ENCODE measurements around the gene GNPNAT1. TPM values are rescaled to one million over a fixed set of nuclear protein-coding genes. Genes with fewer than 3 reads are reported as not detected.
"Not testable (repeated sequence)": the region's sequence is repeated elsewhere in the genome, so short reads cannot be mapped to it uniquely, and the experiment has no call there.

The GNPNAT1 gene
- total and polyA plus RNA-seq, 9 donors = 9.9 to 29.8 (median 16.5) TPM

DNA sequence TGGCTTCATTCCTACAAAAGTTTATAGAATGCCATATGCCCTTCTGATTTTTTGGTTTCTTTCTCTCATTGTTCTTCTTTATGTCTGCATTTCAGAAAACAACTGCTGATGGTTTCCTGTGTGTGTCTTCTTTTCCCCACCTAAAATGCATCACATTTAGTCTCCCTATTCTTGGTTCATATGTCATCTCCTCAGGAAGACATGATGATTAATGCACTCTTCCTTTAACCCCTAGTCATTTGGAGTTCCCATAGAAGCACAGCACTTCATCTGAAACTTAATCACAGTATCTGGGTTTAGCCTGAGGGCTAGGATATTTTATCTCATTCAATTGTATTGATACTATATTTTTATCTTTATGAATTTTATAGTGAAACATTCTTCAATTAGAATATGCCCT is 21.5 kb downstream of the GNPNAT1 start:
- intact Hi-C loops (cut with DNase I) = no loop called here
- TF ChIP-seq CTCF (IDR thresholded peaks at IDR 0.05) (no peak), EP300 (IDR thresholded peaks at IDR 0.05) (no peak), POLR2A (IDR thresholded peaks at IDR 0.05) (no peak)

GRCh38 chr14:52767058-52767833 is 24.2 kb downstream of the GNPNAT1 start:
- 48 to 73% (median 58%) methylated on average over 3 of the region's 3 CpGs for WGBS, 3 donors
- Histone ChIP-seq H3K27me3 (no peaks in the 10 kb centered on the region), H3K36me3 (no peaks in the 10 kb centered on the region), H3K9me3 (no peaks in the 10 kb centered on the region), H3K4me1 (ENCODE audit: insufficient read depth) (peaks cover 3% of the 10 kb centered on the region), H3K27ac (no peak overlapping the region), H3K4me3 (no peak overlapping the region)
- intact Hi-C loops (cut with DNase I) = no loop called here
- no peak for TF ChIP-seq CTCF (IDR thresholded peaks at IDR 0.05)
- no peak for TF ChIP-seq POLR2A (IDR thresholded peaks at IDR 0.05)
- TF ChIP-seq EP300 (IDR thresholded peaks at IDR 0.05) = no peak
- no peak for DNase-seq

More for the DNA sequence above, 21.5 kb downstream of the GNPNAT1 start:
- Histone ChIP-seq H3K36me3 (no peaks in the 10 kb centered on the region), H3K27me3 (no peaks in the 10 kb centered on the region), H3K27ac (no peak overlapping the region), H3K4me3 (no peak overlapping the region), H3K4me1 (ENCODE audit: insufficient read depth) (peaks cover 3% of the 10 kb centered on the region), H3K9me3 (no peaks in the 10 kb centered on the region)
- DNase-seq = no peak

DNA sequence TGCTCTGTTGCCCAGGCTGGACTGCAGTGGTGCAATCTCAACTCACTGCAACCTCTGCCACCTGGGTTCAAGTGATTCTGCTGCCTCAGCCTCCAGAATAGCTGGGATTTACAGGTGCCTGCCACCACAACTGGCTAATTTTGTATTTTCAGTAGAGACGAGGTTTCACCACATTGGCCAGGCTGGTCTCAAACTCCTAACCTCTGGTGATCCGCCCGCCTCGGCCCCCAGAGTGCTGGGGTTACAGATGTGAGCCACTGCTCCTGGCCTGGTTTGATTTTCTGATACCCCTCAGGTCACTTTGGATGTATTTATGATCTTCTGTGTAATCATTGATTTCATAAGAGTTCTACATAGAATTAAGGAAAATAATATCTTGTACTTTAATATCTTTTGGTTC is 28.5 kb downstream of the GNPNAT1 start:
- H3K4me3 ChIP-seq; H3K27me3 ChIP-seq; intact Hi-C loops (cut with DNase I); H3K27ac ChIP-seq; DNase-seq; H3K4me1 ChIP-seq (ENCODE audit: insufficient read depth); H3K9me3 ChIP-seq; H3K36me3 ChIP-seq: not testable (repeated sequence)
- WGBS, 3 donors = 92 to 97% (median 93%) methylated on average over 4 of the region's 4 CpGs

GRCh38 chr14:52759145-52759544 is 32.3 kb downstream of the GNPNAT1 start:
- Histone ChIP-seq H3K4me1 (ENCODE audit: insufficient read depth) (no peaks in the 10 kb centered on the region), H3K36me3 (no peaks in the 10 kb centered on the region), H3K9me3 (no peaks in the 10 kb centered on the region), H3K27me3 (no peaks in the 10 kb centered on the region), H3K4me3 (no peak overlapping the region), H3K27ac (no peak overlapping the region)
- intact Hi-C loops (cut with DNase I) = no loop called here
- DNase-seq = no peak
- WGBS, 3 donors = 96 to 100% (median 99%) methylated on average over 1 of the region's 1 CpG
- TF ChIP-seq CTCF (IDR thresholded peaks at IDR 0.05) (no peak), POLR2A (IDR thresholded peaks at IDR 0.05) (no peak), EP300 (IDR thresholded peaks at IDR 0.05) (no peak)

GRCh38 chr14:52755607-52756316 is 35.6 kb downstream of the GNPNAT1 start:
- DNase-seq = no peak
- no peak for TF ChIP-seq EP300 (IDR thresholded peaks at IDR 0.05)
- TF ChIP-seq CTCF (IDR thresholded peaks at IDR 0.05) = no peak
- no peak for TF ChIP-seq POLR2A (IDR thresholded peaks at IDR 0.05)
- Histone ChIP-seq H3K4me1 (ENCODE audit: insufficient read depth) (no peaks in the 10 kb centered on the region), H3K36me3 (no peaks in the 10 kb centered on the region), H3K9me3 (no peaks in the 10 kb centered on the region), H3K27me3 (no peaks in the 10 kb centered on the region), H3K4me3 (no peak overlapping the region), H3K27ac (no peak overlapping the region)
- intact Hi-C loops (cut with DNase I) = no loop called here
- 83 to 90% (median 87%) methylated on average over 5 of the region's 5 CpGs for WGBS, 3 donors

Data from ovary (tissue), 9 donors.